ENCODE measurements around the gene CAMTA1.

The CAMTA1 gene

DNA sequence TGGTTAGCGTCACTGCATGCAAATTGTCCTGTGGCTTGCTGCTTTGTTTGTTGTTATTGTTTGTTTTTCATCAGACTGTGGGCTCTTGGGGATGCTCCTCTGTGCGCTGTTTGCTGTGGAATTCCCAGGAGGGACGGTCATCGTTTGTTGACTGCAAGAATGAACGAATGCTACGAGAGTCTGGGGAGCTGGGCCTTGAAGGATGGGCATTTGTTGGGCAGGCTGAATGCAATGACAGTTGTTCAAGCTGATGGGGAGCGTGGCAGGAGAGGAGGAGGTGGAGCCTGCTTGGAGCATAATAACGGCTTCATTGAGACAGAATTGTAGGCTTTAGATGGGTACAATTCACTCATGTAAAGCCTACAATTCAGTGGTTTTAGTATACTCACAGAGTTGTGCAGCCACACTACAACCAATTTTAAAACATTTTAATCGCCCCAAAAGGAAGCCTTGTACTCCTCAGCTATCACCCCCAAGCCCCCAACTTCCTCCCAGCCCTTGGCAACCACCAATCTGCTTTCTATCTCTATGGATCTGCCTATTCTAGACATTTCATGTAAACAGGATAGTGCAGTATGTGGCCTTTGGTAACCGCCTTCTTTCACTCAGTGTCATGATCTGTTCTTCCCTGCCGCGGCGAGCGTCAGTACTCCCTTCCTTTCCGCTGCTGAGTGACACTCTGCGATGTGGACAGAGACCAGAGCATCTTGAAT lies 190.2 kb downstream of the CAMTA1 start:
- Histone ChIP-seq H3K9me3 (ENCODE audit: severe bottlenecking) (no peaks in the 10 kb centered on the region), H3K27ac (ENCODE audit: poor library complexity, severe bottlenecking) (no peak overlapping the region), H3K4me3 (ENCODE audit: severe bottlenecking) (no peak overlapping the region), H3K4me1 (ENCODE audit: insufficient read depth, poor library complexity, severe bottlenecking) (no peaks in the 10 kb centered on the region), H3K36me3 (ENCODE audit: low read depth) (no peaks in the 10 kb centered on the region), H3K27me3 (ENCODE audit: insufficient read depth, poor library complexity, severe bottlenecking) (no peaks in the 10 kb centered on the region)
- TF ChIP-seq, protein P1, sequence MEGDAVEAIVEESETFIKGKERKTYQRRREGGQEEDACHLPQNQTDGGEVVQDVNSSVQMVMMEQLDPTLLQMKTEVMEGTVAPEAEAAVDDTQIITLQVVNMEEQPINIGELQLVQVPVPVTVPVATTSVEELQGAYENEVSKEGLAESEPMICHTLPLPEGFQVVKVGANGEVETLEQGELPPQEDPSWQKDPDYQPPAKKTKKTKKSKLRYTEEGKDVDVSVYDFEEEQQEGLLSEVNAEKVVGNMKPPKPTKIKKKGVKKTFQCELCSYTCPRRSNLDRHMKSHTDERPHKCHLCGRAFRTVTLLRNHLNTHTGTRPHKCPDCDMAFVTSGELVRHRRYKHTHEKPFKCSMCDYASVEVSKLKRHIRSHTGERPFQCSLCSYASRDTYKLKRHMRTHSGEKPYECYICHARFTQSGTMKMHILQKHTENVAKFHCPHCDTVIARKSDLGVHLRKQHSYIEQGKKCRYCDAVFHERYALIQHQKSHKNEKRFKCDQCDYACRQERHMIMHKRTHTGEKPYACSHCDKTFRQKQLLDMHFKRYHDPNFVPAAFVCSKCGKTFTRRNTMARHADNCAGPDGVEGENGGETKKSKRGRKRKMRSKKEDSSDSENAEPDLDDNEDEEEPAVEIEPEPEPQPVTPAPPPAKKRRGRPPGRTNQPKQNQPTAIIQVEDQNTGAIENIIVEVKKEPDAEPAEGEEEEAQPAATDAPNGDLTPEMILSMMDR (IDR thresholded peaks at IDR 0.05; ENCODE audit: poor library complexity, severe bottlenecking): no peak
- DNase-seq (ENCODE audit: low spot score) (no peak), ATAC-seq (ENCODE audit: low read depth) (no peak)

DNA sequence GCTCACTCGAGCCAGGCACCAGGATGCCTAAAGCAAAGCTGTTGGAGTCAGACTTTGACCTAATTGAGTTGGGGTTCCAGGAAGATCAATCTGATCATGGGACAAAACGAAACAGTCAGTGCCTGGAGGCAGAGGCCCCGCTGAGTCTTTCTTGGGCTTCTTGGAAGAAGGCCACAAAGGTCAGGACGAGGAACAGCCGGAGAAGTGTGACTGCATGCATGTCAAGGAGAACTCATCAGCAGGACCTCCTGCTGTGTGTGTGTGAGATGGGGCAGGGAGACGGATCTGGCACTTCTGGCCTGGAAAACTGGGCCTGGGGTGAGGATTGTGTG lies 190.8 kb downstream of the CAMTA1 start:
- DNase-seq (ENCODE audit: low spot score) (no peak), ATAC-seq (ENCODE audit: low read depth) (no peak)
- no peak overlapping the region for H3K27ac ChIP-seq (ENCODE audit: poor library complexity, severe bottlenecking)
- no peaks in the 10 kb centered on the region for H3K27me3 ChIP-seq (ENCODE audit: insufficient read depth, poor library complexity, severe bottlenecking)
- no peak overlapping the region for H3K4me3 ChIP-seq (ENCODE audit: severe bottlenecking)
- H3K36me3 ChIP-seq (ENCODE audit: low read depth): no peaks in the 10 kb centered on the region
- no peaks in the 10 kb centered on the region for H3K9me3 ChIP-seq (ENCODE audit: severe bottlenecking)
- no peaks in the 10 kb centered on the region for H3K4me1 ChIP-seq (ENCODE audit: insufficient read depth, poor library complexity, severe bottlenecking)
- TF ChIP-seq, protein P1 (IDR thresholded peaks at IDR 0.05; ENCODE audit: poor library complexity, severe bottlenecking): no peak

- Histone ChIP-seq H3K27ac (ENCODE audit: poor library complexity, severe bottlenecking) (no peak overlapping the region), H3K4me1 (ENCODE audit: insufficient read depth, poor library complexity, severe bottlenecking) (no peaks in the 10 kb centered on the region), H3K36me3 (ENCODE audit: low read depth) (no peaks in the 10 kb centered on the region), H3K9me3 (ENCODE audit: severe bottlenecking) (no peaks in the 10 kb centered on the region), H3K27me3 (ENCODE audit: insufficient read depth, poor library complexity, severe bottlenecking) (no peaks in the 10 kb centered on the region), H3K4me3 (ENCODE audit: severe bottlenecking) (no peak overlapping the region)
- no peak for ATAC-seq (ENCODE audit: low read depth)
- TF ChIP-seq, protein P1 (IDR thresholded peaks at IDR 0.05; ENCODE audit: poor library complexity, severe bottlenecking): no peak
- DNase-seq (ENCODE audit: low spot score): no peak
Observed at GRCh38 chr1:6979003-6979613, 193.9 kb downstream of the CAMTA1 start.

GRCh38 chr1:6981595-6981994 lies 196.3 kb downstream of the CAMTA1 start:
- Histone ChIP-seq H3K4me3 (ENCODE audit: severe bottlenecking) (no peak overlapping the region), H3K27me3 (ENCODE audit: insufficient read depth, poor library complexity, severe bottlenecking) (no peaks in the 10 kb centered on the region), H3K27ac (ENCODE audit: poor library complexity, severe bottlenecking) (no peak overlapping the region), H3K4me1 (ENCODE audit: insufficient read depth, poor library complexity, severe bottlenecking) (no peaks in the 10 kb centered on the region), H3K36me3 (ENCODE audit: low read depth) (no peaks in the 10 kb centered on the region), H3K9me3 (ENCODE audit: severe bottlenecking) (no peaks in the 10 kb centered on the region)
- TF ChIP-seq, protein P1 (IDR thresholded peaks at IDR 0.05; ENCODE audit: poor library complexity, severe bottlenecking): no peak
- DNase-seq (ENCODE audit: low spot score) (no peak), ATAC-seq (ENCODE audit: low read depth) (no peak)

- no peaks in the 10 kb centered on the region for H3K36me3 ChIP-seq (ENCODE audit: low read depth)
- H3K4me3 ChIP-seq (ENCODE audit: severe bottlenecking): no peak overlapping the region
- DNase-seq (ENCODE audit: low spot score) (no peak), ATAC-seq (ENCODE audit: low read depth) (no peak)
- TF ChIP-seq, protein P1 (IDR thresholded peaks at IDR 0.05; ENCODE audit: poor library complexity, severe bottlenecking): no peak
- H3K4me1 ChIP-seq (ENCODE audit: insufficient read depth, poor library complexity, severe bottlenecking): no peaks in the 10 kb centered on the region
- H3K9me3 ChIP-seq (ENCODE audit: severe bottlenecking): no peaks in the 10 kb centered on the region
- H3K27me3 ChIP-seq (ENCODE audit: insufficient read depth, poor library complexity, severe bottlenecking): no peaks in the 10 kb centered on the region
- no peak overlapping the region for H3K27ac ChIP-seq (ENCODE audit: poor library complexity, severe bottlenecking)
Observed at GRCh38 chr1:6982443-6982842, 197.2 kb downstream of the CAMTA1 start.

All from RWPE2 (cell line).